Gastrocnemius medialis (tissue), 4 donors: Measurements from ENCODE around the gene IFNAR2. TPM values are rescaled to one million over a fixed set of nuclear protein-coding genes. Genes with fewer than 3 reads are reported as not detected.

ENCODE experiments used
- ATAC-seq, 2 donors: fragments of 150-250 bp; one replicate each; pipeline ENCODE4 v1.9.1; 2016
- DNase-seq, 2 donors: peaks; one replicate each; pipeline ENCODE4 v3.0.0-alpha.2; 2019
- H3K27ac ChIP-seq, 4 donors: fragments of 200-600 bp; sonication (generic); 1 replicate in 1 of 4; 2 replicates in 3 of 4; pipeline ENCODE4 v1.5.1; 2016 to 2018; ENCODE audit warnings: mild to moderate bottlenecking in 2 of 4, moderate library complexity in 1 of 4
- H3K27me3 ChIP-seq, 3 donors: fragments of 200-600 bp; sonication (generic) in 2 of 3; 1 replicate in 1 of 3; 2 replicates in 2 of 3; pipeline versions ENCODE4 v1.5.1 to v1.6.0; 2016 to 2019; ENCODE audit warnings: mild to moderate bottlenecking in 1 of 3, moderate library complexity in 1 of 3
- H3K36me3 ChIP-seq, 2 donors: fragments of 200-600 bp; sonication (generic) in 1 of 2; one replicate each; pipeline ENCODE4 v1.5.1; 2017 to 2018
- H3K4me1 ChIP-seq, 2 donors: fragments of 200-600 bp; sonication (generic) in 1 of 2; one replicate each; pipeline ENCODE4 v1.5.1; 2016 to 2017; ENCODE audit warnings: mild to moderate bottlenecking in 2 of 2
- H3K4me3 ChIP-seq, 4 donors: fragments of 200-600 bp; sonication (generic) in 3 of 4; 1 replicate in 1 of 4; 2 replicates in 3 of 4; pipeline ENCODE4 v1.5.1; 2016 to 2019; ENCODE audit warnings: mild to moderate bottlenecking in 2 of 4
- H3K9me3 ChIP-seq, 3 donors: fragments of 200-600 bp; sonication (generic) in 2 of 3; 1 replicate in 1 of 3; 2 replicates in 2 of 3; pipeline ENCODE4 v1.5.1; 2016 to 2019
- POLR2A ChIP-seq, 2 donors: fragments of 450-650 bp; IDR thresholded peaks; one replicate each; pipeline ENCODE4 v1.6.1; 2017; ENCODE audit warnings: antibody characterized with exemption in 2 of 2, mild to moderate bottlenecking in 2 of 2, moderate library complexity in 2 of 2
- in situ Hi-C, 4 donors: fragments of 200-750 bp; cut with MboI; loops; one replicate each; pipeline versions ENCODE4 v1.15.0 to v1.8.0; 2017; ENCODE audit warnings: low sequenced_read_pairs in 4 of 4
- intact Hi-C: fragments of 100-400 bp; cut with DNase I; formaldehyde crosslinking; loops from one replicate; pipeline ENCODE4 v1.15.1; 2023; ENCODE audit warnings: low total_unique reads
- total RNA-seq, 4 donors: library from RNA; depleted of rRNA; stranded (reverse); fragments of >200 nt; gene quantifications; one replicate each; pipeline versions ENCODE4 v1.1.0 to v1.2.3, GENCODE V29; 2016
- TF ChIP-seq, protein P1 (sequence below), 5 experiments: fragments of 450-650 bp in 3 of 5; fragments of 200-600 bp in 2 of 5; sonication (generic) in 2 of 5; IDR thresholded peaks in 4 of 5; conservative IDR thresholded peaks in 1 of 5; 1 replicate in 4 of 5; 2 replicates in 1 of 5; pipeline ENCODE4 v1.5.1; 2016 to 2019; ENCODE audit warnings: antibody characterized with exemption in 5 of 5, mild to moderate bottlenecking in 3 of 5, moderate library complexity in 3 of 5

IFNAR2 gene
- total RNA-seq, 4 donors from 2014 or later, result 3.4 to 8.0 (median 4.7) TPM

- in situ Hi-C loops (no loop called here), intact Hi-C loops (no loop called here)
- H3K4me3 ChIP-seq, result no peak overlapping the region
- no peak for TF ChIP-seq POLR2A (IDR thresholded peaks at IDR 0.05)
- TF ChIP-seq, protein P1, sequence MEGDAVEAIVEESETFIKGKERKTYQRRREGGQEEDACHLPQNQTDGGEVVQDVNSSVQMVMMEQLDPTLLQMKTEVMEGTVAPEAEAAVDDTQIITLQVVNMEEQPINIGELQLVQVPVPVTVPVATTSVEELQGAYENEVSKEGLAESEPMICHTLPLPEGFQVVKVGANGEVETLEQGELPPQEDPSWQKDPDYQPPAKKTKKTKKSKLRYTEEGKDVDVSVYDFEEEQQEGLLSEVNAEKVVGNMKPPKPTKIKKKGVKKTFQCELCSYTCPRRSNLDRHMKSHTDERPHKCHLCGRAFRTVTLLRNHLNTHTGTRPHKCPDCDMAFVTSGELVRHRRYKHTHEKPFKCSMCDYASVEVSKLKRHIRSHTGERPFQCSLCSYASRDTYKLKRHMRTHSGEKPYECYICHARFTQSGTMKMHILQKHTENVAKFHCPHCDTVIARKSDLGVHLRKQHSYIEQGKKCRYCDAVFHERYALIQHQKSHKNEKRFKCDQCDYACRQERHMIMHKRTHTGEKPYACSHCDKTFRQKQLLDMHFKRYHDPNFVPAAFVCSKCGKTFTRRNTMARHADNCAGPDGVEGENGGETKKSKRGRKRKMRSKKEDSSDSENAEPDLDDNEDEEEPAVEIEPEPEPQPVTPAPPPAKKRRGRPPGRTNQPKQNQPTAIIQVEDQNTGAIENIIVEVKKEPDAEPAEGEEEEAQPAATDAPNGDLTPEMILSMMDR (IDR thresholded peaks at IDR 0.05 in 4 of 5, conservative IDR thresholded peaks at IDR 0.05 in 1 of 5), result no peak
- ATAC-seq, result no peak
- no peaks in the 10 kb centered on the region for H3K9me3 ChIP-seq
- no peak for DNase-seq
- no peaks in the 10 kb centered on the region for H3K27me3 ChIP-seq
- H3K36me3 ChIP-seq, result no peaks in the 10 kb centered on the region
- H3K27ac ChIP-seq, result no peak overlapping the region
- peaks cover 6 to 10% of the 10 kb centered on the region in 2 donors for H3K4me1 ChIP-seq
These were observed 41.2 kb downstream of the IFNAR2 start for GRCh38 chr21:33270986-33271385.

DNA sequence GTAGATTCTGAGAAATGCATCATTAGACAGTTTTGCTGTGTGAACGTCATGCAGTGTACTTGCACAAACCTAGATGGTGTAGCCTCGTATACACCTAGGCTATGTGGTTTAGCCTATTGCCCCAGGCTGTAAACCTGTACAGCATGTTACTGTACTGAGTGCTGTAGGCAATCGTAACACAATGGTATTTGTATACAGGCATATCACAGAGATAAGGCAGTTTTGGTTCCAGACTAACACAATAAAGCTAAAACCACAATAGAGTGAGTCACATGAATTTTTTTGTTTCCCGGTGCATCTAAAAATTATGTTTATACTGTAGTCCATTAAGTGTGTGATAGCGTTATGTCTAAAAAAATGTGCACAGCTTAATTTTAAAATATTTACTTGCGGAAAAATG lies 43.3 kb downstream of the IFNAR2 start:
- Histone ChIP-seq H3K27ac (no peak overlapping the region), H3K4me1 (no peaks in the 10 kb centered on the region), H3K27me3 (no peaks in the 10 kb centered on the region), H3K9me3 (no peaks in the 10 kb centered on the region), H3K4me3 (no peak overlapping the region), H3K36me3 (peaks cover 0 to 4% of the 10 kb centered on the region in 2 donors)
- TF ChIP-seq, protein P1 (IDR thresholded peaks at IDR 0.05 in 4 of 5, conservative IDR thresholded peaks at IDR 0.05 in 1 of 5), result no peak
- TF ChIP-seq POLR2A (IDR thresholded peaks at IDR 0.05), result no peak
- DNase-seq (no peak), ATAC-seq (no peak)
- intact Hi-C loops (no loop called here), in situ Hi-C loops (no loop called here)

DNA sequence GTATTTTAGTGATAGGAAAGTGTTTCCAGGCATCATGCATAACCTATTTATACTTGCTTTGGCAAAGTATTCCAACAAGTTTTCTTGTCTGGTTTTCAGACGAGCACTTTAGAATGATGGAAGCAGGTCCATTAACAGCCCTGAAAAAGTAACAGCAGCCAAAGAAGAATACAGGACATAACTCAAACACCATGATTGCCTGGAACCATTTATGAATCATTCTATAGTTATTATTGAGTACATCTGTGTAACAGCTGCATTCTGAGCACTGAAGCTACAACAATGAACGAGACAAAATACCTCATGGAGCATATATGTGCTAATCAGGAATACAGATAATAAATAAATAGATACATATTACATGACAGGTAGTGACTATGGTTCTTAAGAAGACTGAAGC lies 49.0 kb downstream of the IFNAR2 start:
- TF ChIP-seq, protein P1 (IDR thresholded peaks at IDR 0.05 in 4 of 5, conservative IDR thresholded peaks at IDR 0.05 in 1 of 5), result no peak
- H3K9me3 ChIP-seq, result no peaks in the 10 kb centered on the region
- ATAC-seq, result no peak
- no peak overlapping the region for H3K4me3 ChIP-seq
- H3K27ac ChIP-seq, result no peak overlapping the region
- no peaks in the 10 kb centered on the region for H3K27me3 ChIP-seq
- intact Hi-C loops, result no loop called here
- no peaks in the 10 kb centered on the region for H3K4me1 ChIP-seq
- in situ Hi-C loops, result no loop called here
- H3K36me3 ChIP-seq, result peaks cover 0 to 14% of the 10 kb centered on the region in 2 donors
- DNase-seq, result no peak

GRCh38 chr21:33279330-33279820 lies 49.6 kb downstream of the IFNAR2 start:
- no peak for ATAC-seq
- no peak overlapping the region for H3K4me3 ChIP-seq
- H3K4me1 ChIP-seq, result no peaks in the 10 kb centered on the region
- in situ Hi-C loops, result no loop called here
- H3K36me3 ChIP-seq, result peaks cover 0 to 16% of the 10 kb centered on the region in 2 donors
- no peak overlapping the region for H3K27ac ChIP-seq
- TF ChIP-seq, protein P1 (IDR thresholded peaks at IDR 0.05 in 4 of 5, conservative IDR thresholded peaks at IDR 0.05 in 1 of 5), result no peak
- no peak for TF ChIP-seq POLR2A (IDR thresholded peaks at IDR 0.05)
- intact Hi-C loops, result no loop called here
- H3K9me3 ChIP-seq, result no peaks in the 10 kb centered on the region
- no peak for DNase-seq
- no peaks in the 10 kb centered on the region for H3K27me3 ChIP-seq

Other genes starting within 250 kb of the IFNAR2 start
- gene OLIG2, start 204.0 kb upstream of the IFNAR2 start, total RNA-seq, result under 1 TPM in 1 of 4 donors, not detected in 3; 0.10 TPM
- gene OLIG1, start 159.8 kb upstream of the IFNAR2 start, total RNA-seq, result 1 to 10 TPM in 2 of 4 donors, not detected in 2; 1.4 TPM
- gene IL10RB, start 36.4 kb downstream of the IFNAR2 start, total RNA-seq, result 10 to 100 TPM; 11.4 to 17.1 (median 14.0) TPM
- gene IFNAR1, start 95.0 kb downstream of the IFNAR2 start, total RNA-seq, result 10 to 100 TPM in 2 of 4 donors, 1 to 10 TPM in 2; 8.9 to 24.3 (median 9.9) TPM
- gene IFNGR2, start 173.5 kb downstream of the IFNAR2 start, total RNA-seq, result 10 to 100 TPM; 13.9 to 27.6 (median 24.2) TPM